Right ventricle myocardium inferior (tissue), 1 donor: ENCODE data around the gene CTTN. TPM values are rescaled to one million over a fixed set of nuclear protein-coding genes. Genes with fewer than 3 reads are reported as not detected.
"Not testable (repeated sequence)": the region's sequence is repeated elsewhere in the genome, so short reads cannot be mapped to it uniquely, and the experiment has no call there.

Source experiments
- ATAC-seq: fragments of 200-7000 bp; cut with Tn5 transposase; one replicate; pipeline ENCODE4 v1.9.1; 2020; ENCODE audit warnings: mild to moderate bottlenecking, moderate library complexity
- DNase-seq: peaks from one replicate; pipeline ENCODE4 v3.0.0; 2021; ENCODE audit errors: missing footprints
- intact Hi-C: fragments of 100-400 bp; cut with DNase I; formaldehyde crosslinking; loops from one replicate; pipeline ENCODE4 v1.11.0; 2022
- total RNA-seq: library from RNA; stranded (reverse); fragmentation: NEBNext Ultra II Directional; extraction: Animal tissue kit (Norgen Biotek cat#: 25700); gene quantifications from one replicate; pipeline ENCODE4 v1.2.1, GENCODE V29; 2021
- donor health status: DM: no; HTN: yes; CAD: no; lungs with severe emphysema.

Gene CTTN
- total RNA-seq, 1 donor from 2014 or later: 166 TPM

GRCh38 chr11:70433966-70434812, 35.9 kb downstream of the CTTN start:
- ATAC-seq: no peak
- intact Hi-C loops: no loop called here

DNA sequence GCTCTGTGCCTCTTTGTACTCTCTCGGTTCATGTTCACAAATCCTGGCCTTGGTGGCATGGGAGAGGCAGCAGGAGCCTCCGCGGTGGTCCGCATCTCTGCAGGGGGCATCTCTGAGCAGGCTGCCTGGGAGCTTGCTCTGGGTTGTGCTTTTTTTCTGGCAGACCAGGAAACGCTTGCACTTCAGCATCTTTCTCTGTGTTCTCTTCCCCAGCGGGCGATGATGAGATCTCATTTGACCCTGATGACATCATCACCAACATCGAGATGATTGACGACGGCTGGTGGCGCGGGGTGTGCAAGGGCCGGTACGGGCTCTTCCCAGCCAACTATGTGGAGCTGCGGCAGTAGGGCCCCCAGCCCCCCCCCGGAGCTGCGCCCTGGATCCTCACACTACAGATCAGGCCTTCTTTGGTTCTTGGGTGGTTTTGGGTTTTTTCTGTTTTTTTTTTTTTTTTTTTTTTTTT, 36.5 kb downstream of the CTTN start:
- ATAC-seq: no peak
- no peak for DNase-seq
- intact Hi-C loops: no loop called here

More at GRCh38 chr11:70433966-70434812, 35.9 kb downstream of the CTTN start:
- no peak for DNase-seq

DNA sequence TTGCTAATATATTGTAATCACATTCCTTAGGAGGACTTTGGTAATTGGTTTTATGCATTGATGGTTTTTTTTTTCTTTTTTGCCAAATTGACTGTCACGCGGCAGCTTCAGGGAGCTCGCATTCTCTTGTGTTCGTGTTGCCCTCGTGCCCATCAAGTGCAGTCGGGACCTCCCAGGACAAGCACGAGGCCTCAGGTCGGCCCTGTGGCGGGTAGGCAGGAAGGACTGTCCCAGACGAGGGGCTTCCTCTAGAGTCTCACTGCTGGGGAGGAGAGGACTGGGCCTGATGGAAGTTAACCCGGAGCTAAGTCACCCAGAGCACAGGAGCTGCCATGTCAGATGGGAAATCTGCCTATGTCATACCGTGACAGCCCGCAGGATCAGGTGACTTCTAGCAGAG, 37.0 kb downstream of the CTTN start:
- DNase-seq: no peak
- no peak for ATAC-seq
- intact Hi-C loops: no loop called here

- intact Hi-C loops: no loop called here
- ATAC-seq: no peak
- DNase-seq: no peak
Measured at GRCh38 chr11:70435765-70436500, 37.6 kb downstream of the CTTN start.

DNA sequence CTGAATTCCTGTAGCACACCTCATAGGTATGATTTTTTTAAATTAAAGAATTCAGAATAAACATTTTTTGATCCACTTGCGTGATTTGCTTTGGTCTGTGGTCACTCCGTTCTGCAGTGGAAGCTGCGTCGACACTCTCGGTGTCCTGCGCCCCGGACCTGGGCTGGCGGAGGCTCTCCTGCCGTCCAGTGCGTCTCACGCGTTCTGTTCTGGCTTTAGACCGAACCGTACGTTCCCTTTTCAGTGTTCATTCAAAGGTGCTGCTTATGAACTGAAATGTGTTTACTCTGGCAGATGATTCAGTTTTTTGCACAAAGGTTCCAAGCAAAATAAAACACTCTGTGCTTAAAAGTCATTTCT, 38.2 kb downstream of the CTTN start:
- intact Hi-C loops: no loop called here

GRCh38 chr11:70437111-70437784, 38.9 kb downstream of the CTTN start:
- no peak for ATAC-seq
- intact Hi-C loops: no loop called here
- no peak for DNase-seq

More for the DNA sequence above, 38.2 kb downstream of the CTTN start:
- DNase-seq (no peak), ATAC-seq (no peak)

DNA sequence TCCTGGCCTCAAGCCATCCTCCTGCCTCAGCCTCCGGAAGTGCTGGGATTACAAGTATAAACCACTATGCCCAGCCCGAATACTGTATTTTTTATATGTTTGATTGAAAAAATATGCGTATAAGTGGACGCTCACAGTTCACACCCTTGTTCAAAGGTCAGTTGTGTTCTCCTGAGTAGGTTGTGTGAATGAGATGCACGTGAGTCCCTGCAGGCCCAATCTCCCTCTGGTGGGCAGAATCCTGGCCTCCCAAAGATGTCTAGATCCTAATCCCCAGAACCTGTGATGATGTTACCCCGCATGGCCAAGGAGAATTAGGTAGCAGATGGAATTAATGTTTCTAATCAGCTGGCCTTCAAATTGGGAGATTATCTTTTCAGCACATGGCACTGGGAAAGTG, 41.9 kb downstream of the CTTN start:
- no peak for ATAC-seq
- no peak for DNase-seq
- intact Hi-C loops: no loop called here

- no peak for DNase-seq
- intact Hi-C loops: no loop called here
- ATAC-seq: no peak
Measured at GRCh38 chr11:70443773-70444030, 45.4 kb downstream of the CTTN start.

- ATAC-seq (no peak), DNase-seq (no peak)
- intact Hi-C loops: no loop called here
Measured at GRCh38 chr11:70445091-70445490, 46.8 kb downstream of the CTTN start.

GRCh38 chr11:70445605-70446004, 47.3 kb downstream of the CTTN start:
- no peak for DNase-seq
- ATAC-seq: no peak
- intact Hi-C loops: no loop called here

- ATAC-seq (no peak), DNase-seq (no peak)
- intact Hi-C loops: no loop called here
Measured at GRCh38 chr11:70448983-70449567, 50.7 kb downstream of the CTTN start.

DNA sequence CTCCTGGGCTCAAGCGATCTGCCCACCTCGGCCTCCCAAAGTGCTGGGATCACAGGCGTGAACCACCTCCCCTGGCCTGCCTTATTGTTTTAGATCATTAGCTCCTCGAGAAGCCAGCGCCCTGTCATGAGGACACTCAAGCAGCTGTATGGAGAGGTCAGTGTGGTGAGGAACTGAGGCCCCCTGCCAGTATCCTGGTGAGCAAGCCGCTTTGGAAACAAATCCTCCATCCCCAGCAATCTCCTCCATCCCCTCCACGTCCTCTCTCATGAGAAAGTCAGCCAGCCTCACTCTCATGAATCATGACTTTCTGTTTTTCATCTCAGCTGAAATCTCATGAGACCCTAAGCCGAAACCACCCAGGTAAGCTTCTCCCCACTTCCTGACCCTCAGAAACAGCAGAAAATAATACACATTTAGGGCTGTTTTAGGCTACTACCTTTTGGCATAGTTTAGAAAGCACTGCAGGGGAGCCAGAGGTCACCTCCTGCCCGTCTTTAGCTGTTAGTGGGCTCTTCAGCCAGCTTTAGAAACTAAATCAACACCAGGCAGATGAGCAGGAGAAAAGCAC, 56.0 kb downstream of the CTTN start:
- intact Hi-C loops: no loop called here
- ATAC-seq: no peak
- DNase-seq: no peak

GRCh38 chr11:70454811-70455210, 56.5 kb downstream of the CTTN start:
- DNase-seq, intact Hi-C loops, ATAC-seq: not testable (repeated sequence)

GRCh38 chr11:70455354-70455753, 57.0 kb downstream of the CTTN start:
- no peak for ATAC-seq
- no peak for DNase-seq
- intact Hi-C loops: no loop called here

DNA sequence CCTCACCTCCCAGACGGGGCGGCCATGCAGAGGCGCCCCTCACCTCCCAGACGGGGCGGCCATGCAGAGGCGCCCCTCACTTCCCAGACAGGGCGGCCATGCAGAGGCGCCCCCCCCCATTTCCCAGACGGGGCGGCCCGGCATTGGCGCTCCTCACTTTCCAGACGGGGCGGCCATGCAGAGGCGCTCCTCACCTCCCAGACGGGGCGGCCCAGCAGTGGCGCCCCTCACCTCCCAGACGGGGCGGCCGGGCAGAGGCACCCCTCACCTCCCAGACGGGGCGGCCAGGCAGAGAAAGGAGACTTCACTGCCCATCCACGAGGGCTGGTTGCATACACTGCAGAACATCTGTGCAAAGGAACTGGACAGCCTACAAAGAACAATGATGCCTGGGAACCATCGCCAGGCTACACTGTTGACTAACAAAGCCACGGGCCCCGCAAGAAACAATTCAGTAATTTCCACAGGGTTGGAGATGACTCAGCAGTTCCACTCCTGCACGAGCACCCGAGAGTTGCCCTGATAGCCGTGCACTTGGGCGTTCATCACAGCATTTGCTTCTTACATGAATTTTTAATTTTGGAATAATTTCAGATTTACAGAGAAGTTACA, 58.7 kb downstream of the CTTN start:
- DNase-seq (no peak), ATAC-seq (peak; percentile 38)
- intact Hi-C loops: no loop called here

DNA sequence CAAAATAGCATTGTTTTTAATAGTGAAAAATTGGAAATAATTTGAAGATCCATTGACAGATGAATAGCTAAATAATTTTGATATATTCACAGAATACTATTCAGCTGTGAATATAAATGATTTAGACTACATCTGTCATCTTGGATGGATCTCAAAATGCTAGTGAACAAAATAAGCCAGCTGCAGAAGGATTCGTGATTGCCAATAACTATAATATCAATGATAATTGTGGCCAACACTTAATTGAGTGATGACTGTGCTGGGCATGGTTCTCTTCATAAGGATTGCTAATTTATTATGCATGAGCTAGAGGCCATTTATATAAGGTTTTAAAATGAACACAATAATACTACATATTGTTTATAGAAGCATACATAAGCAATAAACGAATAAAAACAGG, 60.4 kb downstream of the CTTN start:
- no peak for ATAC-seq
- intact Hi-C loops: no loop called here

GRCh38 chr11:70460111-70460510, 61.8 kb downstream of the CTTN start:
- no peak for ATAC-seq
- intact Hi-C loops: no loop called here
- DNase-seq: no peak

More for the DNA sequence above, 60.4 kb downstream of the CTTN start:
- no peak for DNase-seq

DNA sequence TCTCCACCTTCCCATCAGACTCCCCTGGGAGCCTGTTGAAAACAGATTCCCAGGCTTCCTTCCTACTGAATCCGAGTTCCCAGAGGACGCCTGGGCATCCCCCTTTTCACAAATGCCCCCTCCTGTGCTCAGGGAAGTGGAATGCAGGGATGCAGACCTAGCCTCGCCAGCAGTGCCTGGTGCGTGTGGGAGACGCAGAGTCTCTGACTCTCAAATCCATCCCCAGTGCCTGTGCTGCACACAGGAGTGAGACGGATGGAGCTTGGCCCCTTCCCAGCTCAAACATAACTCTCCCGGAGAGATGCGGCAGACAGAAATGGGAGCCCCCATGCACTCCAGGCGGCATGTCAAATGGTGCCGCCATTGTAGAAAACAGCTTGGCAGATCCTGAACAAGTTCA, 62.6 kb downstream of the CTTN start:
- intact Hi-C loops: no loop called here
- ATAC-seq (no peak), DNase-seq (peak; percentile 43)
